Choroid plexus epithelial cell (primary cell): ENCODE data around the gene NAPB.

Experiments
- DNase-seq: peaks from one replicate; pipeline ENCODE4 v3.0.0-alpha.2; 2010; ENCODE audit warnings: low read depth
- H3K4me3 ChIP-seq: 2 replicates; pipeline ENCODE4 v1.5.1; 2011; ENCODE audit warnings: low read depth, mild to moderate bottlenecking, control low read depth, low read length, moderate library complexity
- CTCF ChIP-seq: conservative IDR thresholded peaks from 2 replicates; pipeline ENCODE4 v1.5.1; 2011; ENCODE audit warnings: low read depth, mild to moderate bottlenecking, control low read depth, inconsistent platforms, low read length, moderate library complexity

NAPB gene

GRCh38 chr20:23448167-23448566 lies 26.9 kb upstream of the NAPB start:
- H3K4me3 ChIP-seq, result no peak overlapping the region
- no peak for TF ChIP-seq CTCF
- DNase-seq, result no peak

GRCh38 chr20:23446505-23446904 lies 25.2 kb upstream of the NAPB start:
- DNase-seq, result peak; percentile 76
- H3K4me3 ChIP-seq, result no peak overlapping the region
- peak; percentile 85 for TF ChIP-seq CTCF

GRCh38 chr20:23445596-23446217 lies 24.4 kb upstream of the NAPB start:
- DNase-seq, result peak; percentile 82
- H3K4me3 ChIP-seq, result no peak overlapping the region
- no peak for TF ChIP-seq CTCF

GRCh38 chr20:23444859-23445258 lies 23.6 kb upstream of the NAPB start:
- no peak overlapping the region for H3K4me3 ChIP-seq
- no peak for DNase-seq
- TF ChIP-seq CTCF, result no peak

GRCh38 chr20:23442436-23442835 lies 21.1 kb upstream of the NAPB start:
- TF ChIP-seq CTCF, result no peak
- no peak overlapping the region for H3K4me3 ChIP-seq
- no peak for DNase-seq

- DNase-seq, result peak; percentile 87
- peak; percentile 95 for TF ChIP-seq CTCF
- no peak overlapping the region for H3K4me3 ChIP-seq
These were observed 20.6 kb upstream of the NAPB start for GRCh38 chr20:23441850-23442313.

GRCh38 chr20:23440004-23440403 lies 18.7 kb upstream of the NAPB start:
- H3K4me3 ChIP-seq, result no peak overlapping the region
- no peak for TF ChIP-seq CTCF
- no peak for DNase-seq
